Fibroblast of peridontal ligament (primary cell): ENCODE data around the gene PXDN.
A peak's percentile ranks its signal among the peaks of the same experiment; 100 is the strongest.
"Not testable (repeated sequence)": the region's sequence is repeated elsewhere in the genome, so short reads cannot be mapped to it uniquely, and the experiment has no call there.

Source experiments
- DNase-seq: peaks from one replicate; pipeline ENCODE4 v3.0.0-alpha.2; 2010; ENCODE audit errors: extremely low read depth

Gene PXDN

DNA sequence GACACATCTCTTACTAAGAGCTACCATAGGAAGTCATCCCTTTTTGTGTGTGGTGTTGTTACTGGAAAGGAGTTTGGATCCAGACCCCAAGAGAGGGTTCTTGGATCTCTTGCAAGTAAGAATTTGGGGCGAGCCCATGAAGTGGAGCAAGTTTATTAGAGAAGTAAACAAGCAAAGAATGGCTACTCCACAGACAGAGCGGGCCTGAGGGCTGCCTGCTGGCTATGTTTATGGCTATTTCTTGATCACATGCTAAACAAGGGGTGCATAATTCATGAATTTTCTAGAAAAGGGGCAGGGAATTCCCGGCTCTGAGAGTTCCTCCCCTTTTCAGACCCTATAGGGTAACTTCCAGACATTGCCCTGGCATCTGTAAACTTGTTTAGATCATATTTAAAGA is 30.6 kb upstream of the PXDN start:
- DNase-seq, result no peak

DNA sequence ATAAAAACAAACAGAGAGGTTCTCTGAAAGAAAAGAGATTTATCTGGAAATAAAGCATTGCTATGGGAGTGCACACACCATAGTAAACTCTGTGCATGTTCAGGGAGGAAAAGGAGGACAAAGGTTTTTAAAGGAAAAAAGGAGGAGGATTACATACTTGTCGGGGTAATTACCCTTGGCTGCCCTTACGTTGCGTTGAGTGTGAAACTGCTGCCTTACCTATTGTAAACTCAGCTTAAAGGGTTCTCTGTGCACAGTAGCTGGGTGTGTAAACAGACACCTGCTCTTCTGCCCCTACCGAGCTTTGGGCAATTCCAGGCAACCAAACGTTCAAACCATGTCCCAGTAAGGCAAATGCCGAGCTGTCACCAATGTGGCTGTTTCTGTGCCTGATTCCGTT is 29.6 kb upstream of the PXDN start:
- DNase-seq, result no peak

DNA sequence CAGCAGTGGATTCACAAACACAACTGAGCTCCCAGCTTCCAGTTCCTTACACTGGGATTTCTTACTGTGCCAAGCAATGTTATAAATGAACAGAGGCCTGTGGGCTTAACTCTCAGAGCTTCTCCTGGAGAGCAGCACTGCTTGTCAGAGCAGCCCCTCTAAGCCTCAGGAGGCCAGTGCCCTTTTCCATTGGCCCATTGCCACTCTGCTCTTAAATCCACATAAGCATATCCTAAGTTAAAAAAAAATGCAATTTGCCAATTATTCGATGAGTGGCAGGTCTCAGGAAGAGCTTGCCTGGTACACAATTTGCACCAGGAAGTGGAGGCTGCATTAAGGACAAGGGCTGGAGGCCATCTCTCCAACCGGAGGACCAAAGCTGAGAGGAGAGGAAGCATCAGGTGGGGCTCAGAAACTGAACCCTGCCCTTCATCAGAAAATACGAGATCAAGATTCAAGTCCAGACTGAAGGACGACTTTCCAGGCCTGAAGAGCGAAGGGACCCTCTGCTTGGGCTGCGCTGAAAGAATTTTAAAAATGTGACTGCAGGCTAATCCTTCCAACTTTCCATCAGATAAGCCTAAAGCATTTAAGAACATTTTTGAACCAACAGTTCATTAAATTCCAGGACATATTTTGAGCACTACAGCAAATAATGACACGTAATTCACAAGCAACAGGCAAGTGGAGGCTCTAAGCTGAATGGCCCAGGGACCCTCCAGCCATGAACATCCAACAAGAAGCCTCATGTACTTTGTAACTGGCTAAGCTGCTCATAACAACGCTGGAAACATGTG is 28.4 kb upstream of the PXDN start:
- DNase-seq, result no peak

DNA sequence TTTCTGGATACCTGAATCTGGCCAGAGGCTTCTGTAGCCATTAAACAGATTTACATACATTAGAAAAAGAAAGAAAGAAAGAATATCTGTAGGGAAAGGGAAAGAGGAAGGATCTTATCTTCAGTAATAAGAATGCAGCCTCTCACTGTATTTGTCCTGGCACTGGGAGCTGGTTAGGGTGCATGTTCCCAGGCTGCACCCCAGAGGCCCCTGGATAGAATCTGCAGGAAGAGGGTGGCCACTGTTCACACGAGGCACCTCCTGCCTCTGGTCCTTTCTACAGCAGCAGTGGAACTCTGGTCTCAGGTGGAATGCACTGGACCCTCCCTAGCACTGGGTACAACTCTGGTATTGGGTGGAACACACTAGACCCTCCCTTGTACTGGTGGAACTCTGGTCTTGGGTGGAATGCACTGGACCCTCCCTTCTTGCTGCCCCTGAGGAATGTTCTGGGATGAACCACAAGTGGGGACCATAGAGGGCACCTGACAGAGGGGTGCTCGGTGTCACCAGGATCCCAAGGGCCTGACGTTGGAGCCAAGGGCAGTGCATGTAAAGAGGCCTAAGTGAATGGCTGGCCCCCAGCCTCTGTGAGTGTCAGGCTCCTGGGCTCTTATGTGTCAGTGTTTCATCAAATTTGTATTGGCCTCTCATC is 27.4 kb upstream of the PXDN start:
- no peak for DNase-seq

DNA sequence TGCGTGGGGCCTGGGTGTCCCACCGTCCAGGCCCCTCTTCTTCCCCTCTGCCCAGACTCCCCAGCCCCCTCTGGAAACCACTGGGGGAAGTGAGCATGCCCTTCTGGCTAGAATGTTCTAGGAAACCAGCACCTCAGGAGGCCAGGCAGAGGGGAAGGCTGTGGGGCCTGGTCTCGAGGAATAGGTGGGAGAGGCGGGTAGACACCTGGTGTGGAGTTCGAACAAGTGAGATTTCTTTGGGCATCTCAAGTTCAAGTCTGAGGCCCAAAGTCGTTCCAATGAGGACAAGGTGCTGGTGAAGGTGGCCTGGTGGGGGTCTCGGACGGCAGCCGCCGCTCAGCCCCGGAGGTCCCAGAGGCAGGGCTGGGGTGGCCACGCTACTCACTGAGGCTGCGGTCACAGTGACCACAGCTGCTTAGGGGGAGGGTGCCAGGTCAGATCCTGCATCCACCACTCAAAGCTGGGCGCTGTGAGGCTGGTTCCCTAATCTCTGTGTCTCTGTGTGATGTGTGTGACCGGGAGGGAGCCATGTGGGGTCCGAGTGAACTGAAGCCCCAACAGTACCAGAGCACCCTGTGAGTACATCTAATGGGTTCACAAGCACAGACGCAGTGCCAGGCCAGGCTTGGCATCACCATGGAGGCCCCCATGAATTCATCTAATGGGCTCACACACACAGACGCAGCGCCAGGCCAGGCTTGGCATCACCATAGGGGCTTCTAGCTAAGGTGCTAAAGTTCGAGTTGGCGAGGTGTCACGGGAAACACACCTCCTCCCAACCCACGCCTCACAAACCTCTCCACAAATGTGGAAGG is 26.5 kb upstream of the PXDN start:
- no peak for DNase-seq

DNA sequence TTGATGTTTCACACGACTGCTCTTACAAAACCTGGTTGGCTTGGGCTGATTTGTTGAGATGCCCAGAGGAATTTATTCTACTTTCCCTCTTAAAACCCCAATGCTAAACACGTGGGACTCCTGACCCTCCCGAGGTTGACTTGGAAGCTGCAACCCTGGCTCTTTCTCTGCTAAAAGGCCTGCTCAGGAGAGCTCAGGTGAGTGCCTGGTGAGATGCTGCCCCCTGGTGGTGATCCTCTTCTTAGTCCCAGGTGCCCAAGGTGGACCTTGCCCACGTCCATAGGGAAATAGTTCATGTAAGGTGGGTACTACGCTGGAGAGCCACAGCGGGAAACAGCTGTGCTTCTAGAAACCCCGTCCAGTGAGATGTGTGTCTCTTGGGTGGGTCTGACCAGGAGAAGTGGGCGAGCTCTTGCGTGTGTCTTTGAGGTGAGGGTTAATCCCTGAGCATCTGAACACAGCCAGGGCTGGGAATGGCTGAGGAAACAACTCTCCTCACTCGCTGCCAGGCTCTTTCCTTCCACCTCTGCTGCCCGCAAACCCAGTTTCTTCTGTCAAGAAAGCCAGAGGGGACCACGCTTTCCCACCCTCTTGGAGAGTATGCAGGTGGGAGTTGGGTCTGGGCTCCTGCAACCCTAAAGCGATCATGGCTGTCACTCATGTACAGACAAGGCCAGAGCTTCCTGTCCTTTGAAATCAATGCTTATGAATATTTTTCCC is 25.5 kb upstream of the PXDN start:
- peak; percentile 36 for DNase-seq

DNA sequence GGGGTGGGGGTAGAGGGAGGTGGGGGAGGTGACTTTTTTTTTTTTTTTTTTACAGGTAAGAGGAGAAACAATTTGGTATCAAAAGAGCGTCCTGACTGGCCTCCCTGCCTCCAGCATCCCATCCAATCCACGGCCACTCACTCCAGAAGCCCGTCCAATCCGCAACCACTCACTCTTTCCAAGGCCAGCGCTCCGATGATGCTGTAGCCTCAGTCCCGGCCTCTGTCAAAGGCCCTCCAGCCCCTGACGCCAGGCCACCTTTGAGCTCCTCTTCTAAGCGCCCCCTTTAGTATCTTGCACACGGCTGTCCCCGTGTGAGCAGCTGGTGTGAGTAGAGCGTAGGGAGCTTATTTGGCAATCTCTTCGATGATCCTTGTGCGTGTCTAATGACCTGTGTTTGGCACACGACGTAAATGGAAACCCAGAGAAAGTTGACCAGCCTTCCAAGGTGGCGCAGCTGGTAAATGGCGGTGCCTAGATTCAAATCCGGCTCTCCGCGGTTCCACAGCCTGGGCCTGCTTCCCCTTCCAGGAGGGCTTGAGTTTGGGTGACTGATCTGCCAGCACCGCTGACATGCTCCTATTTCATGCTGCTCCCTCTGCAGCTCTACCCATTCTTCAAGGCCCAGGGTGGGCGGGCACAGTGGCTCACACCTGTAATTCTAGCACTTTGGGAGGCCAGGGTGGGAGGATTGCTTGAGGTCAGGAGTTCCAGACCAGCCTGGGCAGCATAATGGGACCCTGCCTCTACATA is 23.8 kb upstream of the PXDN start:
- no peak for DNase-seq

DNA sequence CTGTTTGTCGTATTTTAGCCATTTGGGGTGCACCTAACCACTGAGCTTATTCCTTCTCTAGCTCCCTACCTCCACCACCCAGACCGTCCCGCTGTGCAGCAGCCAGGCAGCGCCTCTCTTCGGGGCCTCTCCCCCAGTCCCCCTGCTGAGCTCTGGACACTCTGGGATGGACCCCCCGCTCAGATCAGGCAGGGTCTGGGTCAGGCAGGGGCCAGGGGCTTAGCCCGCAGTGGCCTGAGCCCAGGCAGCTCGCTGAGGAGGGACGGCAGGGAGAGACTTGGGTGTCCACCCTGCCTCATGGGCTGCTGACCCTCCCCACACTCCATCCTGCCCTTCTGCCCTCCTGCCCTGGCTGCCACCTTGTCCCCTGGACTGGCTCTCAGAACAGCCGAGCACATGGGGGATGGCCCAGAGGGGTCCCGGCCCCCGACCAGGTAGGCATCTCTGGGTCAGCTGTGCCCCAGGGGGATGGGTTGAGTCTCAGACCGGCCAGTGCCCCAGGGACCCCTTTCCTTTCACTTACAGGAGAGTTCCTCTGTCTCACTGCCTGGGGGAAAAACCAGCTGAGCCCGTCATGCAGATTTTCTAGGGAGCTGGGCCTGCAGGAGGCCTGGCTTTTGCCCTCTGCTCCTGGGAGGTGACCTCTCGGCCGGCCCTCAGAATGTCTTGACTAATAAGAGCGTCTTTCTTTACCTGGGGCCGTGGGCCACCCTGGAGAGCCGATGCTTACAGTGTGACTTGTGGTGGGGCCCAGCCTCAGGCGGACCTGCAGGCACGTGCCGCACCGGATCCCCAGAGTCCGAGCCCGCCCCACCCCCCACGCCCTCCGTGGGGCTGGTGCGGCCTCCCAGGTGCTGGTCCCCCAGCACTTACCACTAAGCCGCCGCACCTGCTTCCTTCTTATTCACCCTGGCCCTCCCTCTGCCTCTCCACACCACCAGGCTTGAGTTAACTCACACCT is 22.8 kb upstream of the PXDN start:
- DNase-seq, result no peak

DNA sequence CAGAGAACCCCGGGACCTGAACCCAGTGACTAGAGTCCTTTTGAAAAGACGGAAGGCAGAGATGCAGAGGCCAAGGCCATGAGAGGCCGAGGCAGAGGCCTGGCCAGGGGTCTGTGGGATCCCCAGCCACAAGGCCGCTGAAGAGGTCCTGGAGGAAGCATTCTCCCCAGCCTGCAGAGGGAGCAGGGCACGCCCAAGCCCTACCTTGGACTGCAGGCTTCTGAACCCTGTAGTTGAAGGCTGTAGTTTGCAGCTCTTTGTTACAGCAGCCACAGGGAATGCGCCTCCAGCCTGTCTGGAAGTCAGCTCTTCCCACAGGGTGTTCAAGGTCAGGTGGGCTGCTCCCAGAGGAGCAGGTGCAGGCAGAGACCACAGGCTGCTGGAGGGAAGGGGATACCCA is 22.1 kb upstream of the PXDN start:
- DNase-seq, result no peak

DNA sequence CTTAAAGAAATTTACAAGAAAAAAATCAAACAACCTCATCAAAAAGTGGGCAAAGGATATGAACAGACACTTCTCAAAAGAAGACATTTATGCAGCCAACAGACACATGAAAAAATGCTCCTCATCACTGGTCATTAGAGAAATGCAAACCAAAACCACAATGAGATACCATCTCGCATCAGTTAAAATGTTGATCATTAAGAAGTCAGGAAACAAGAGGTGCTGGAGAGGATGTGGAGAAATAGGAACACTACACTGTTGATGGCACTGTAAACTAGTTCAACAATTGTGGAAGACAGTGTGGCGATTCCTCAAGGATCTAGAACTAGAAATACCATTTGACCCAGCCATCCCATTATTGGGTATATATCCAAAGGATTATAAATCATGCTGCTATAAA is 20.9 kb upstream of the PXDN start:
- not testable (repeated sequence) for DNase-seq

DNA sequence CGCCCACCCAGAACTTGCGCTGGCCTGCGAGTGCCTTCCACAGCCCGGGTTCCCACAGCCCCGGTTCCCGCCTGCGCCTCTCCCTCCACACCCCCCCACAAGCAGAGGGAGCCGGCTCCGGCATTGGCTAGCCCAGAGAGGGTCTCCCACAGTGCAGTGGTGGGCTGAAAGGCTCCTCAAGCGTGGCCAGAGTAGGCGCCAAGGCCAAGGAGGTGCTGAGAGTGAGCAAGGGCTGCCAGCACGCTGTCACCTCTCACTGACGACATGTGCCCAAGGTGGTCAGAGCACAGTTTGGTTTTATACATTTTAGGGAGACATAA is 15.3 kb upstream of the PXDN start:
- no peak for DNase-seq

DNA sequence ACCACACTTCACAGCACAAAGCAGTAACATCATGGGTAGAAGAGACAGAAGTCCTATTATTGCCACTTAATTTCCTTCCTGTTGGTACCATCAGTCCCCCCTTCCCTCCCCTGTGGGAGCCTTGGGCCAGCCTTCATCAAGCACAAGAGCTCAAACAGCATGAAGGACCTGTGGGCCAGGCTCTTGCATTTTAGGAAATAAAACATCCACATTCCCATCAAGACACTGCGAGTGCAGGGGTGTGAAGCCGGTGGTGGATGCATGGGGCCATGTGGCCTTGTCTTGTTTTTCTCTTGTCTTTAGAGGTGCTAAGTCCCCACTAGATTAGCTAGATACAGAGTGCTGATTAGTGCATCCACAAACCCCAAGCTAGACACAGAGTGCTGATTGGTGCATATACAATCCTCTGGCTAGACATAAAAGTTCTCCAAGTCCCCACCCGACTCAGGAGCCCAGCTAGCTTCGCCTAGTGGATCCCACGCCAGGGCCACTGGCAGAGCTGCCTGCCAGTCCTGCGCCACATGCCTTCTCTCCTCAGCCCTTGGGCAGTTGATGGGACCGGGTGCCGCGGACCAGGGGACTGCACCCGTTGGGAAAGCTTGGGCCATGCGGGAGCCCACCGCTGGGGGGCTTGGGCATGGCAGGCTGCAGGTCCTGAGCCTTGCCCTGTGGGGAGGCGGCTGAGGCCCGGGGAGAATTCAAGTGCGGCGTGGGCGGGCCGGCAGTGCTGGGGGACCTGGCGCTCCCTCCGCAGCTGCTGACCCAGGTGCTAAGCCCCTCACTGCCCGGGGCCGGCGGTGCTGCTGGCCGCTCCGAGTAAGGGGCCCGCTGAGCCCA is 14.7 kb upstream of the PXDN start:
- DNase-seq, result no peak

DNA sequence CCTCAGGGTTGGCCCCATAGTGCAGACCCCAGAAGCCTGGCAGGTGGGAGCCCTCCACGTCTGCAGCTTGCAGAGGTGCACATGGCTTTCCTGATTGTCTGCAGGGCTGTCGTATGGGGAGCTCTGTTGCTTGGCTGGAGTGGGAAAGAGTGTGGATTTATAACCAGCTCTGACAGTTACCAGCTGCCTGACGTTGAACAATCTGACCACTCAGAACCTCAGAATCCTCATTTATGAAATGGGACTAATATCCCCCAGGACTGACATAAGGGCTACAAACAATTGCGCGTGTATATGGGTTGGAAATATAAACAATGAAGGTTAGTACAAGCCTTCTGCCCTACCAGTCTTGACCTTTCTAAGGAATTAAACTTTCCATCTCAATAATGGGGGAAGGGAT is 13.9 kb upstream of the PXDN start:
- no peak for DNase-seq

DNA sequence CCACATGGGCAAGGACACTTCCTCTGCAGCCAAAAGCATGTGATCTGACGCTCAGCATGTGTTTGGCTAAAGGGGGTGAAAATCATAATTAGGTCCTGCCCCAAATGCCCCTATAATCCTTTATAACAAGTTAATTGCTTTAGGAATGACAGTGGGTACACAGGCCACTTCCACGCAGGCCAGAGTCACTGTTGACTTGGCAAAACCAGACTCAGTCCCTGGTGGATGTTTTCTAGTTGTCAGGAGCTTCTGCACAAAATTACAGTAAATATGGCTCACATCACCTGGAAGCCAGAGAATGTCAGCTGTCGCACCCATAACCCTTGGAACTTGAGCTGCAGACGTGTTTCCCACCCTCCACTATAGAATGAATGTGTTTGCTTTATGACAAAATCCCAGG is 13.3 kb upstream of the PXDN start:
- DNase-seq, result no peak

DNA sequence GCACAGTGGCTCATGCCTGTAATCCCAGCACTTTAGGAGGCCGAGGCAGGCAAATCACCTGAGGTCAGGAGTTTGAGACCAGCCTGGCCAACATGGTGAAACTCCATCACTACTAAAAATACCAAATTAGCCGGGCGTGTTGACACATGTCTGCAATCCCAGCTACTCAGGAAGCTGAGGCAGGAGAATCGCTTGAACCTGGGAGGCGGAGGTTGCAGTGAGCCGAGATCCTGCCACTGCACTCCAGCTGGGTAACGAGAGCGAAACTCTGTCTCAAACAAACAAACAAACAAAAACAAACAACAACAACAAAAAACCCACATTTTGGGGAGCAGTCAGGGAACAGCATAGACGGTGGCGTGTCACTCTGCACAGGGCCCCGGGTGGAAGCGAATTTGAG is 12.8 kb upstream of the PXDN start:
- DNase-seq, result not testable (repeated sequence)

DNA sequence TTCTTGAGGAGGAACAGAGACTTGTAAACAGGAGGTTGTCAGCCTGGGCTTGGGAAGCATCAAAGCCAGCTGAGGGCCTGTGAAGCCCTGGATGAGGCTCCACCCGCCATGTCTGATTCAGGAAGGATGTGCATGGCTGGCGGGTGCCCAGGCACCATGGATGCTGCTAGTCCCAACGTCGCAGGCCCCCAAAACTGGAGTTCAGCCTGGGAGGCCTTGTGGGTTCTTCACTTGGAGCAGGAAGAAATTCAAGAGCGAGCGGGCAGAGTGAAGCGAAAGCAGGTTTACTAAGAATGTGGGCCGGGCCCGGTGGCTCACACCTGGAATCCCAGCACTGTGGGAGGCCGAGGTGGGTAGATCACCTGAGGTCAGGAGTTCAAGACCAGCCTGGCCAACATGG is 12.1 kb upstream of the PXDN start:
- no peak for DNase-seq

DNA sequence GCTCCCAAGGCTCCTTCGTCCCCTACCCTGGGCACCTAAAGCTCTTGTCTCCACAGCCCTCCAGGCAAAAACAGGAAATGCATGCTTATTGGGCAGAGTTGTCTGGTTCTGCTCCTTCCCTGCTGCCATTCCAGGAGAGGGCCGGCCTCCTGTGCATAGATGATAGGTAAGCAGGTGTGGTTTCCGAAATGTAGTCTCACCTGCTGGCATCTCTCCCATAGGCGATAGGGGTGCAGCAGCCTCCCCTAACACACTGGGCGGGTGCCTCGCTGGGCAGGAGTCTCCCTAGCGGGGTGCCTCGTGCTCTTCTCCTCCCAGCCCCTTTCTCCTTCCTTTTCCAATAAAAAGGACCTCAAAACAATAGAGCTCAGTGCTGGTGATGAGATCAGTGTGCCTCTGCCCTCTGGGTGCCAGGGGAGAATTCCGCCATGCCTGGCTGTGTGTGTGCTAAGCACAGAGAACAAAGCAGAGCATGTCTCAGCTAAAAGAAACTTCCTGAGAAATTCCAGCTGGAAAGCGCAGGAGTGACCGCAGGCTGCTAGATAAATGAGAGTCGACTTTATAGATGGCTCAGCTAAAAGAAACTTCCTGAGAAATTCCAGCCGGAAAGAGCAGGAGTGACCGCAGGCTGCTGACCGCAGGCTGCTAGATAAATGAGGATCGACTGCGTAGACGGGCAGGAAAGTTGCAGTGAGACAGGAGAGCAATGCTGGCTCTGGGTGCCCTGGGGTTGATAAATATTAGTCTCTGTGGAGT is 11.3 kb upstream of the PXDN start:
- DNase-seq, result no peak

DNA sequence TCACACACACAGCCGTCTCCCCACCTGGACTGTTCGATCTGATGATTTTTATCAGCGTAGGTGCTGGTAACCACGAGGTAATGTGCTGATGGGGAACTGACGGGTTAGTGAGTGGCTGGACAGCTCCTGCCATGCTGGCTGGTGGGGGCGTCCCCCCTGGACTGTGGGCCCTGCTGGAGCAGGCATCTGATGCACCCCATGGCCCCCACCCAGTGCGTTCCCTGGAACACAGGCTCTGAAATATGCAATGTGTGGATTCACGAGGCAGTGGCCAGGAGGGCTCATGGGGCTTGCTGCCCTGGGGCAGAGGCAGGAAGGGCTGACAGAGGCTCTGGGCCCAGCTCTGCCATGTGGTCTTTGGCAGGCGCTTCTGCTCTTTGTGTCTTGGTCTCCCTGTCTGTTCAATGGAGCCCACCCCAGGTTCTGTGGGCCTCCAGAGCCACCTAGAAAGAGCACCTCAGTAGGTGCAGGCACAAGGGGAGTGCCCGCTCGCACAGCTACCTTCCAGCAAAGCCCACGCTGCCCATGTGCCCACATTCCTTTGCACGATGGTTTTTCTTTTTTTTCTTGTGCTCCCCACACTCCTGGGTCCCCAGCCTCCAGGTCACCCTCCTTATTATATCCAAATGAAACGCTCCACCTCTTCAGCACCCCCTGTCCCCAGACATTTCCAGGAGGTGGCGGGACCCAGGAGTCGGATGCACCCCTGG is 10.3 kb upstream of the PXDN start:
- no peak for DNase-seq
